Duodenal mucosa (tissue), 2 donors: ENCODE data around the gene EPHB2.

Source experiments
- H3K27ac ChIP-seq: one replicate; pipeline ENCODE4 v1.7.0; 2013; ENCODE audit warnings: low read depth, low read length
- H3K27me3 ChIP-seq, 2 donors: one replicate each; pipeline ENCODE4 v1.7.0; 2013; ENCODE audit warnings: low read length in 2 of 2, control low read depth in 1 of 2; ENCODE audit not compliant: insufficient read depth in 2 of 2, control insufficient read depth in 1 of 2
- H3K36me3 ChIP-seq, 2 donors: one replicate each; pipeline ENCODE4 v1.7.0; 2013; ENCODE audit warnings: low read length in 2 of 2, control low read depth in 1 of 2; ENCODE audit not compliant: insufficient read depth in 2 of 2, control insufficient read depth in 1 of 2
- H3K4me1 ChIP-seq, 2 donors: one replicate each; pipeline ENCODE4 v1.7.0; 2013; ENCODE audit warnings: low read length in 2 of 2, control low read depth in 1 of 2; ENCODE audit not compliant: insufficient read depth in 2 of 2, control insufficient read depth in 1 of 2
- H3K4me3 ChIP-seq, 2 donors: one replicate each; pipeline ENCODE4 v1.7.0; 2013; ENCODE audit warnings: low read length in 2 of 2, low read depth in 1 of 2
- H3K9ac ChIP-seq, 2 donors: one replicate each; pipeline ENCODE4 v1.7.0; 2013; ENCODE audit warnings: low read length in 2 of 2, low read depth in 1 of 2
- H3K9me3 ChIP-seq, 2 donors: one replicate each; pipeline ENCODE4 v1.7.0; 2013; ENCODE audit warnings: low read length in 2 of 2, control low read depth in 1 of 2; ENCODE audit not compliant: control insufficient read depth in 1 of 2

Gene EPHB2

GRCh38 chr1:22737374-22738068 is 26.9 kb downstream of the EPHB2 start:
- no peak overlapping the region for H3K27ac ChIP-seq
- no peak overlapping the region for H3K4me3 ChIP-seq
- no peak overlapping the region for H3K9ac ChIP-seq
- H3K9me3 ChIP-seq: no peaks in the 10 kb centered on the region
- H3K27me3 ChIP-seq: no peaks in the 10 kb centered on the region
- H3K36me3 ChIP-seq: no peaks in the 10 kb centered on the region
- H3K4me1 ChIP-seq: peaks cover 3 to 19% of the 10 kb centered on the region in 2 donors

- no peaks in the 10 kb centered on the region for H3K9me3 ChIP-seq
- no peak overlapping the region for H3K4me3 ChIP-seq
- H3K27ac ChIP-seq: no peak overlapping the region
- peaks cover 3 to 19% of the 10 kb centered on the region in 2 donors for H3K4me1 ChIP-seq
- no peaks in the 10 kb centered on the region for H3K36me3 ChIP-seq
- no peak overlapping the region for H3K9ac ChIP-seq
- no peaks in the 10 kb centered on the region for H3K27me3 ChIP-seq
Measured at GRCh38 chr1:22738069-22738435, 27.4 kb downstream of the EPHB2 start.

GRCh38 chr1:22738522-22738921 is 27.9 kb downstream of the EPHB2 start:
- peaks cover 3 to 19% of the 10 kb centered on the region in 2 donors for H3K4me1 ChIP-seq
- no peak overlapping the region for H3K27ac ChIP-seq
- H3K9me3 ChIP-seq: no peaks in the 10 kb centered on the region
- no peak overlapping the region for H3K4me3 ChIP-seq
- H3K9ac ChIP-seq: no peak overlapping the region
- no peaks in the 10 kb centered on the region for H3K36me3 ChIP-seq
- no peaks in the 10 kb centered on the region for H3K27me3 ChIP-seq

- H3K27me3 ChIP-seq: no peaks in the 10 kb centered on the region
- H3K9me3 ChIP-seq: no peaks in the 10 kb centered on the region
- no peak overlapping the region for H3K27ac ChIP-seq
- no peak overlapping the region for H3K9ac ChIP-seq
- no peak overlapping the region for H3K4me3 ChIP-seq
- peaks cover 5 to 19% of the 10 kb centered on the region in 2 donors for H3K4me1 ChIP-seq
- H3K36me3 ChIP-seq: no peaks in the 10 kb centered on the region
Measured at GRCh38 chr1:22739648-22740385, 29.2 kb downstream of the EPHB2 start.

DNA sequence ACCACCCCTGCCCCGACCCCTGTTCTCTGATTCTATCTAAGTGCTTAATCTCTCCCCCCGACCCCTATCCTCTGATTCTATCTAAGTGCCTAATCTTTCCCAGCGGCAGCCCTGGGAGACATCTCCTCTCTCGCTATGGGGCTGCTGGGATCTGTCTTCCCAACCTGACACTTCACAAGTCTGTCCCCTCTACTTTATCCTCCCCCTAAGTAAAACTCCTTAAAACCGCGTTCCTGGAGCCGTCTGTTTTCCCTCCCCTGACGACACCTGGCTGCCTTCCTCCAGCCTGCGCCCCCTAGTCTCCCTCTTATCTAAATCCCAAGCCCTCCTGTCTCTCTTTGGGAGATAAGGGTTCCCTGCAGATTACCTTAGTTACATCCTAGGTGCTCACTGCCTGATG is 30.5 kb downstream of the EPHB2 start:
- no peaks in the 10 kb centered on the region for H3K36me3 ChIP-seq
- no peak overlapping the region for H3K27ac ChIP-seq
- H3K9me3 ChIP-seq: no peaks in the 10 kb centered on the region
- no peak overlapping the region for H3K4me3 ChIP-seq
- H3K4me1 ChIP-seq: peaks cover 13 to 26% of the 10 kb centered on the region in 2 donors
- no peak overlapping the region for H3K9ac ChIP-seq
- no peaks in the 10 kb centered on the region for H3K27me3 ChIP-seq

- H3K27ac ChIP-seq: no peak overlapping the region
- H3K27me3 ChIP-seq: no peaks in the 10 kb centered on the region
- H3K9ac ChIP-seq: no peak overlapping the region
- H3K9me3 ChIP-seq: no peaks in the 10 kb centered on the region
- no peaks in the 10 kb centered on the region for H3K36me3 ChIP-seq
- H3K4me3 ChIP-seq: no peak overlapping the region
- peaks cover 35 to 38% of the 10 kb centered on the region in 2 donors for H3K4me1 ChIP-seq
Measured at GRCh38 chr1:22745669-22746585, 35.3 kb downstream of the EPHB2 start.

DNA sequence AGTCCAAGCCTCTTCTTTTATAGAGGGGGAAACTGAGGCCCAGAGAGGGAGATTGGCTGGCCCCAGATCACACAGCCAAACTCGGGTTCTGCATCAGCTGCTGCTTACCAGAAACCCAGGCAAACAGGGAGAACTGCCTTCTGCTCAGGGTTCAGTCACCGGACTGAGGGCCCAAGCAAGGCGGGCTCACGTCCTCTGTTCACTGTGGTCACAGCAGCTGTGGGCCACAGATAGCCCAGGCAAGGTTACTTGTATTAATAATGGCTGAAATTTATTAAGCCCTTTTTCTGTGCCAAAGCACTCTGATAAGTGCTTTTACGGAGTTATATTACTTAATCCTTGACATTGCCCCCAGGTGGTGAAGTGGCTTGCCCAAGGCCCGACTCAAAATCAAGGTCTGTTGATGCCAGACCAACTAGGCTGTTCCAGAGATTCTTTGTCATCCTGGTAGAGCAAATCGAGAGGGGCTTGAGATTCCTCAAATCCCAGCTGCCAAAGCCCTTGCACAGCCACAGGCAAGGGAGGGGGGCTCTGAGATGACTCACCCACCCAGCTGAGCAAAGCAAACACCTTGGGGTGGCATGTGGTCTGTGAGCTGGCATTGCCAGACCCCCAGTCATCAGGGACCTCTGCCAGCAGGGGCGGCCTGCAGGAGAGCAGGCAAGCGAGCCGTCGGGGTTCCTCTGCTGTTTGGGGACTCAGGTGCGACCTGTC is 36.5 kb downstream of the EPHB2 start:
- Histone ChIP-seq H3K9me3 (no peaks in the 10 kb centered on the region), H3K36me3 (no peaks in the 10 kb centered on the region), H3K4me3 (no peak overlapping the region), H3K4me1 (peaks cover 41 to 43% of the 10 kb centered on the region in 2 donors), H3K27me3 (no peaks in the 10 kb centered on the region), H3K9ac (no peak overlapping the region), H3K27ac (no peak overlapping the region)

- H3K9ac ChIP-seq: no peak overlapping the region
- H3K9me3 ChIP-seq: no peaks in the 10 kb centered on the region
- peaks cover 41 to 43% of the 10 kb centered on the region in 2 donors for H3K4me1 ChIP-seq
- no peak overlapping the region for H3K4me3 ChIP-seq
- H3K36me3 ChIP-seq: no peaks in the 10 kb centered on the region
- no peak overlapping the region for H3K27ac ChIP-seq
- no peaks in the 10 kb centered on the region for H3K27me3 ChIP-seq
Measured at GRCh38 chr1:22747735-22748073, 37.1 kb downstream of the EPHB2 start.

DNA sequence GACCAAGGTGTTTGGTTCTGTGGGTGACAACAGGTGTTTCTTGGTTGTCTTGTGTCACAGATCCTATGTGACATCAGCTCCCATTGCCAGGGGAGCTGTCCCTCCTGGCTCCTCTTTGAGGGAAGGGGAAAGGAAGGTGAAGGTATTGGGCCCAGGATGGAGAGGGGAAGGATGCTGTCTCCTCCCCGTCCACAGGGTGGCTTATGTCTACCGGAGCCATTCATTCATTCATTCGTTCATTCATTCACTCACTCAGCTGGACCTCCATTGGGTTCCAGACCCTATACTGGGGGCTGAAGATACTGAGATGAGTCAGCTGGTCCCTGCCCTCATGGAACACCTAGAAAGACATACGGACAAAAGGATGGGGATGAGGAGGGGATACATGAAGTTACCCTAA is 38.9 kb downstream of the EPHB2 start:
- Histone ChIP-seq H3K27ac (no peak overlapping the region), H3K4me3 (no peak overlapping the region), H3K36me3 (no peaks in the 10 kb centered on the region), H3K27me3 (no peaks in the 10 kb centered on the region), H3K9ac (no peak overlapping the region), H3K4me1 (peaks cover 39 to 43% of the 10 kb centered on the region in 2 donors), H3K9me3 (no peaks in the 10 kb centered on the region)
